ENCODE measurements around the gene AKAP13.

The AKAP13 gene

GRCh38 chr15:85752124-85752475, 371.7 kb downstream of the AKAP13 start:
- DNase-seq, result no peak

- no peak for DNase-seq
These were observed 372.1 kb downstream of the AKAP13 start for GRCh38 chr15:85752491-85752961.

GRCh38 chr15:85753261-85753660, 372.9 kb downstream of the AKAP13 start:
- no peak for DNase-seq

GRCh38 chr15:85753791-85754452, 373.5 kb downstream of the AKAP13 start:
- no peak for DNase-seq

- DNase-seq, result no peak
These were observed 374.6 kb downstream of the AKAP13 start for GRCh38 chr15:85754989-85755388.

GRCh38 chr15:85755471-85755870, 375.1 kb downstream of the AKAP13 start:
- no peak for DNase-seq

GRCh38 chr15:85755942-85756341, 375.5 kb downstream of the AKAP13 start:
- no peak for DNase-seq

GRCh38 chr15:85756411-85757072, 376.1 kb downstream of the AKAP13 start:
- DNase-seq, result no peak

- no peak for DNase-seq
These were observed 376.9 kb downstream of the AKAP13 start for GRCh38 chr15:85757073-85757938.

GRCh38 chr15:85757939-85758654, 377.7 kb downstream of the AKAP13 start:
- no peak for DNase-seq

GRCh38 chr15:85758655-85758978, 378.2 kb downstream of the AKAP13 start:
- no peak for DNase-seq

- DNase-seq, result no peak
These were observed 379.0 kb downstream of the AKAP13 start for GRCh38 chr15:85759376-85759775.

GRCh38 chr15:85760049-85760448, 379.6 kb downstream of the AKAP13 start:
- DNase-seq, result no peak

- no peak for DNase-seq
These were observed 380.3 kb downstream of the AKAP13 start for GRCh38 chr15:85760531-85761371.

- DNase-seq, result no peak
These were observed 381.2 kb downstream of the AKAP13 start for GRCh38 chr15:85761635-85762034.

GRCh38 chr15:85762039-85762755, 381.8 kb downstream of the AKAP13 start:
- DNase-seq, result no peak

GRCh38 chr15:85762756-85763127, 382.3 kb downstream of the AKAP13 start:
- DNase-seq, result no peak

- no peak for DNase-seq
These were observed 382.8 kb downstream of the AKAP13 start for GRCh38 chr15:85763157-85763556.

- no peak for DNase-seq
These were observed 383.6 kb downstream of the AKAP13 start for GRCh38 chr15:85763673-85764633.

- no peak for DNase-seq
These were observed 384.4 kb downstream of the AKAP13 start for GRCh38 chr15:85764649-85765277.

Data from NCI-H2107 (cell line).